Neuronal stem cell (in vitro differentiated cells): ENCODE data around the gene THSD1.
A peak's percentile ranks its signal among the peaks of the same experiment; 100 is the strongest.

Experiments used
- DNase-seq: peaks from one replicate; pipeline ENCODE4 v3.0.0-alpha.2; 2013; ENCODE audit warnings: low spot score
- H2AFZ ChIP-seq: one replicate; pipeline ENCODE4 v1.6.1; 2013; ENCODE audit warnings: mild to moderate bottlenecking, low read length, inconsistent platforms
- H2AK5ac ChIP-seq: 2 replicates; pipeline ENCODE4 v1.6.1; 2013; ENCODE audit warnings: low read depth, mild to moderate bottlenecking, inconsistent platforms, low read length, moderate library complexity, mixed read lengths
- H2BK120ac ChIP-seq: 2 replicates; pipeline ENCODE4 v1.6.1; 2013; ENCODE audit warnings: low read depth, mild to moderate bottlenecking, inconsistent platforms, low read length, moderate library complexity, mixed read lengths
- H2BK12ac ChIP-seq: one replicate; pipeline ENCODE4 v1.6.1; 2013; ENCODE audit warnings: low read length, inconsistent platforms
- H2BK15ac ChIP-seq: 2 replicates; pipeline ENCODE4 v1.6.1; 2013; ENCODE audit warnings: mild to moderate bottlenecking, low read length, inconsistent platforms, mixed read lengths
- H2BK5ac ChIP-seq: one replicate; pipeline ENCODE4 v1.6.1; 2013; ENCODE audit warnings: inconsistent platforms, mild to moderate bottlenecking, low read length, moderate library complexity
- H3K14ac ChIP-seq: one replicate; pipeline ENCODE4 v1.6.1; 2013; ENCODE audit warnings: low read length, inconsistent platforms
- H3K18ac ChIP-seq: 2 replicates; pipeline ENCODE4 v1.6.1; 2013; ENCODE audit warnings: low read length, inconsistent platforms
- H3K23ac ChIP-seq: 2 replicates; pipeline ENCODE4 v1.6.1; 2013; ENCODE audit warnings: low read depth, mild to moderate bottlenecking, mixed read lengths, low read length, inconsistent platforms; ENCODE audit not compliant: poor library complexity
- H3K27ac ChIP-seq: replicated peaks from 3 replicates; pipeline ENCODE4 v1.5.1; 2013; ENCODE audit warnings: low read length, inconsistent platforms
- H3K27me3 ChIP-seq, 3 experiments: 2 replicates each; pipeline ENCODE4 v1.6.1; 2013; ENCODE audit warnings: low read length in 3 of 3, mild to moderate bottlenecking in 2 of 3, inconsistent platforms in 1 of 3, low read depth in 1 of 3, mixed read lengths in 1 of 3, moderate library complexity in 1 of 3; ENCODE audit not compliant: control insufficient read depth in 3 of 3, insufficient read depth in 3 of 3
- H3K36me3 ChIP-seq, 2 donors: replicated peaks in 1 of 2; 2 replicates each; pipeline ENCODE4 v1.6.1; 2013; ENCODE audit warnings: low read length in 2 of 2; ENCODE audit not compliant: control insufficient read depth in 2 of 2, insufficient read depth in 2 of 2
- H3K4ac ChIP-seq: 2 replicates; pipeline ENCODE4 v1.6.1; 2013; ENCODE audit warnings: inconsistent platforms, mild to moderate bottlenecking, low read length, moderate library complexity
- H3K4me1 ChIP-seq, 2 donors: 1 replicate in 1 of 2; 2 replicates in 1 of 2; pipeline ENCODE4 v1.6.1; 2013; ENCODE audit warnings: low read length in 2 of 2, low read depth in 1 of 2; ENCODE audit not compliant: control insufficient read depth in 2 of 2, insufficient read depth in 1 of 2
- H3K4me2 ChIP-seq: one replicate; pipeline ENCODE4 v1.6.1; 2013; ENCODE audit warnings: mild to moderate bottlenecking, low read length, inconsistent platforms; ENCODE audit not compliant: insufficient read depth, poor library complexity, severe bottlenecking
- H3K4me3 ChIP-seq, 2 donors: 2 replicates each; pipeline ENCODE4 v1.5.1; 2013; ENCODE audit warnings: low read length in 2 of 2, mild to moderate bottlenecking in 2 of 2, inconsistent platforms in 1 of 2, moderate library complexity in 1 of 2
- H3K79me1 ChIP-seq: one replicate; pipeline ENCODE4 v1.6.1; 2013; ENCODE audit warnings: low read depth, mild to moderate bottlenecking, inconsistent platforms, low read length, moderate library complexity
- H3K9ac ChIP-seq: one replicate; pipeline ENCODE4 v1.6.1; 2013; ENCODE audit warnings: mild to moderate bottlenecking, low read depth, low read length, inconsistent platforms; ENCODE audit not compliant: poor library complexity
- H3K9me3 ChIP-seq, 2 donors: replicated peaks in 1 of 2; 2 replicates each; pipeline versions ENCODE3 to v1.6.1; 2013; ENCODE audit warnings: low read length in 2 of 2, mild to moderate bottlenecking in 2 of 2, inconsistent platforms in 1 of 2, low read depth in 1 of 2, mixed read lengths in 1 of 2, moderate library complexity in 1 of 2; ENCODE audit not compliant: control insufficient read depth in 2 of 2, insufficient read depth in 1 of 2
- H4K8ac ChIP-seq: one replicate; pipeline ENCODE4 v1.6.1; 2013; ENCODE audit warnings: low read depth, mild to moderate bottlenecking, inconsistent platforms, low read length, moderate library complexity
- H4K91ac ChIP-seq: one replicate; pipeline ENCODE4 v1.6.1; 2013; ENCODE audit warnings: low read length, low read depth, mild to moderate bottlenecking, inconsistent platforms; ENCODE audit not compliant: poor library complexity
- WGBS, 2 donors: extraction: QIAGEN DNeasy Blood & Tissue Kit; methylation state at CpG; one replicate each; pipeline ENCODE4 v1.1.7; 2013; ENCODE audit warnings: missing lambda C conversion rate in 2 of 2, mixed read lengths in 1 of 2; ENCODE audit not compliant: insufficient read length in 2 of 2, insufficient replicate concordance in 1 of 2; ENCODE audit errors: extremely low coverage in 2 of 2; 5-methylcytosine and 5-hydroxymethylcytosine counted together

The THSD1 gene

GRCh38 chr13:52395704-52396103, 10.3 kb downstream of the THSD1 start:
- WGBS, 2 donors: no CpG with 5 or more reads among the region's 4 CpGs
- H2BK5ac ChIP-seq: no peak overlapping the region
- DNase-seq: no peak
- no peaks in the 10 kb centered on the region for H3K9me3 ChIP-seq
- no peak overlapping the region for H3K4ac ChIP-seq
- no peak overlapping the region for H3K9ac ChIP-seq
- no peaks in the 10 kb centered on the region for H3K79me1 ChIP-seq
- no peak overlapping the region for H3K14ac ChIP-seq
- no peak overlapping the region for H3K4me3 ChIP-seq
- no peak overlapping the region for H4K91ac ChIP-seq
- H2BK15ac ChIP-seq: no peak overlapping the region
- H3K27ac ChIP-seq: no peak overlapping the region
- no peak overlapping the region for H2BK12ac ChIP-seq
- H3K18ac ChIP-seq: no peak overlapping the region
- H2BK120ac ChIP-seq: no peak overlapping the region
- H3K36me3 ChIP-seq: no peaks in the 10 kb centered on the region
- H3K23ac ChIP-seq: no peak overlapping the region
- H4K8ac ChIP-seq: no peak overlapping the region
- no peaks in the 10 kb centered on the region for H3K27me3 ChIP-seq
- H3K4me1 ChIP-seq: peaks cover 0 to 2% of the 10 kb centered on the region in 2 donors
- no peak overlapping the region for H2AFZ ChIP-seq
- H3K4me2 ChIP-seq: no peak overlapping the region
- no peak overlapping the region for H2AK5ac ChIP-seq

DNA sequence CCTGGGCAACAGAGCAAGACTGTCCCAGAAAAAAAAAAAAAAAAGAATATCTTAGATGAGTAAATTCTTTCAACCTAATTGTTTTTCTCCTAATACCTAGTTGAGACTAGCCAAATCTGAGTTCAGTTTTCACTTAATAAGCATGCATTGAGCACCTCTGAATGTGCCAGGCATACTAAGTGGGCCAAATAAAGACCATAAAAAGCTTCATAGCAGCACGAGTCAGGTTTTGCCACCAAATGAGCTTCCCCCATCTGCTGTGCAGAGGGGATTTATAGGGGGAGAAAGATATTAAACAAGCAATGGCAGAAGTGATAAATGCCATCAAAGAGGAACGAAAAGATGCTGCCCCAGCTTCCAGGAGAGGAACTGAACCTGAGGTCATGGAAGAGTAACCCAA, 11.4 kb downstream of the THSD1 start:
- Histone ChIP-seq H3K18ac (no peak overlapping the region), H3K9me3 (no peaks in the 10 kb centered on the region)

DNA sequence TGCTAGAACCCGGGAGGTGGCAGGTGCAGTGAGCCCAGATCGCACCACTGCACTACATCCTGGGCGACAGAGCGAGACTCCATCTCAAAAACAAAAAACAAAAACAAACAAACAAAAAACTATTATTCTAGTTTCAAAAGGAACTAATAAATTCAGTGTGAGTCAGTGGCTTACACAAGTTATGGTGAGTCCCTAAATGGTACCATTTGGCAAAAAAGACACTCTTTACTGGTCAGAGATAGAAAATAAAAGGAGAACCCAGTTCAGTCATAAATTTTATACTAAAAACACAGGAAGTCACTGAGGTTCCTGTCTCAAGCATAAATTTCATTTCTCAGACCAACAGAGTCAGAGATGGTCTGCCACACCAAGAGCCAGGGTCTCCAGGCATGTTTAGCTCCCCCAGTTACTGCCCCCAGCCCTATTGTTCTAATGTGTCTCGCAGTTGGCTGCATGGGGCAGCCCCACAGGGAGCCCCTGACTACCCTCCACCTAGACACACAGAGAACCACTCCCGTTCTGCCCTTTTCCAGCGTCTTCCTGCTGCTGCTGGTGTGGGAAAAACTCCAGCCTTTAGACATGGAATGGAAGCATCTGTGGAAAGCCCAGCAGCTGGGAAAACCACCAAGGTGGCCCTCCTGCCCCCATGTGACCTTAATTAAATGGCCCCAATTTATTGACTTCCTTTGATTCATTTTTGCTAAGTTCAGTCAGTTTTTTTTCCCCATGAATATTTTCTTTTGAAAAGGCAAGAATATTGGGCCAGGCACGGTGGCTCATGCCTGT, 12.2 kb downstream of the THSD1 start:
- peak overlapping the region; percentile 8 for H3K18ac ChIP-seq
- H3K4me3 ChIP-seq: no peak overlapping the region
- H3K14ac ChIP-seq: no peak overlapping the region
- H3K27me3 ChIP-seq: no peaks in the 10 kb centered on the region
- H3K36me3 ChIP-seq: no peaks in the 10 kb centered on the region
- H3K79me1 ChIP-seq: no peaks in the 10 kb centered on the region
- H3K4me2 ChIP-seq: no peak overlapping the region
- no peak overlapping the region for H3K4ac ChIP-seq
- H3K4me1 ChIP-seq: peaks cover 0 to 2% of the 10 kb centered on the region in 2 donors
- H2BK120ac ChIP-seq: no peak overlapping the region
- H3K9ac ChIP-seq: no peak overlapping the region
- no peak overlapping the region for H3K27ac ChIP-seq
- no peak overlapping the region for H3K23ac ChIP-seq
- no peak for DNase-seq
- no peak overlapping the region for H4K8ac ChIP-seq
- H2AK5ac ChIP-seq: no peak overlapping the region
- no CpG with 5 or more reads among the region's 8 CpGs for WGBS, 2 donors
- no peak overlapping the region for H2BK12ac ChIP-seq
- no peak overlapping the region for H4K91ac ChIP-seq
- no peak overlapping the region for H2AFZ ChIP-seq
- H2BK15ac ChIP-seq: no peak overlapping the region
- no peak overlapping the region for H2BK5ac ChIP-seq
- H3K9me3 ChIP-seq: no peaks in the 10 kb centered on the region

More for the DNA sequence above, 11.4 kb downstream of the THSD1 start:
- no peak for DNase-seq
- Histone ChIP-seq H2BK120ac (no peak overlapping the region), H3K4me1 (peaks cover 0 to 2% of the 10 kb centered on the region in 2 donors), H2AFZ (no peak overlapping the region), H3K36me3 (no peaks in the 10 kb centered on the region), H3K14ac (no peak overlapping the region), H4K91ac (no peak overlapping the region), H3K79me1 (no peaks in the 10 kb centered on the region), H2BK15ac (no peak overlapping the region), H3K23ac (no peak overlapping the region), H3K27ac (no peak overlapping the region), H3K4me3 (no peak overlapping the region), H3K9ac (no peak overlapping the region), H4K8ac (no peak overlapping the region), H2AK5ac (no peak overlapping the region), H2BK12ac (no peak overlapping the region), H3K27me3 (no peaks in the 10 kb centered on the region), H3K4ac (no peak overlapping the region), H2BK5ac (no peak overlapping the region), H3K4me2 (no peak overlapping the region)
- no CpG with 5 or more reads among the region's 2 CpGs for WGBS, 2 donors

DNA sequence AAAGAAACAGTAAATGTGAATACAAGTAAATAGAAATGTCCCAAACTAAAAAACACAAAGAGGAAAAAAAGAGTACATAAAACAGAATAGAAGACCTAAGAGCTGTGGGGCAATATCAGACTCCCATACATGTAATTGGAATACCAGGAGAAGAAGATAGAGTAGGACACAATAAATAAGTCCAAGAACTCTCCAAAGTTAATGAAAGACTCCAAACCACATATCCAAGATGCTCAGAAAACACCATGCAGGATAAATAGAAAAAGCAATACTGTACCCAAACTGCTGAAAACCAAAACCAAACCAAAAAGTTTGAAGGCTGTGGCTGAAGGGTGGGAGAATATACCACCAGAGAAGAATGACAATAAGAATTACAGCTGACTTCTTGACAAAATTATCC, 18.3 kb downstream of the THSD1 start:
- H3K27me3 ChIP-seq: peaks cover 0 to 8% (median 0%) of the 10 kb centered on the region in 3 experiments
- no peaks in the 10 kb centered on the region for H3K4me1 ChIP-seq
- H3K9me3 ChIP-seq: no peaks in the 10 kb centered on the region
- no peak overlapping the region for H3K4me2 ChIP-seq
- no peaks in the 10 kb centered on the region for H3K79me1 ChIP-seq
- no peak overlapping the region for H2BK5ac ChIP-seq
- no peak overlapping the region for H4K8ac ChIP-seq
- H3K14ac ChIP-seq: no peak overlapping the region
- H2AK5ac ChIP-seq: no peak overlapping the region
- no peak overlapping the region for H3K4ac ChIP-seq
- no peak for DNase-seq
- no peak overlapping the region for H3K23ac ChIP-seq
- no peak overlapping the region for H2BK120ac ChIP-seq
- H3K27ac ChIP-seq: no peak overlapping the region
- H2AFZ ChIP-seq: no peak overlapping the region
- H3K4me3 ChIP-seq: no peak overlapping the region
- H2BK12ac ChIP-seq: no peak overlapping the region
- no peaks in the 10 kb centered on the region for H3K36me3 ChIP-seq
- no peak overlapping the region for H3K18ac ChIP-seq
- no peak overlapping the region for H2BK15ac ChIP-seq
- H3K9ac ChIP-seq: no peak overlapping the region
- no peak overlapping the region for H4K91ac ChIP-seq
